ENCODE measurements around the gene PTCD1. TPM values are rescaled to one million over a fixed set of nuclear protein-coding genes. Genes with fewer than 3 reads are reported as not detected.
A peak's percentile ranks its signal among the peaks of the same experiment; 100 is the strongest.

Gene PTCD1
- total and polyA plus RNA-seq, 2 experiments from 2014 or later, result 12.2 to 13.4 TPM

DNA sequence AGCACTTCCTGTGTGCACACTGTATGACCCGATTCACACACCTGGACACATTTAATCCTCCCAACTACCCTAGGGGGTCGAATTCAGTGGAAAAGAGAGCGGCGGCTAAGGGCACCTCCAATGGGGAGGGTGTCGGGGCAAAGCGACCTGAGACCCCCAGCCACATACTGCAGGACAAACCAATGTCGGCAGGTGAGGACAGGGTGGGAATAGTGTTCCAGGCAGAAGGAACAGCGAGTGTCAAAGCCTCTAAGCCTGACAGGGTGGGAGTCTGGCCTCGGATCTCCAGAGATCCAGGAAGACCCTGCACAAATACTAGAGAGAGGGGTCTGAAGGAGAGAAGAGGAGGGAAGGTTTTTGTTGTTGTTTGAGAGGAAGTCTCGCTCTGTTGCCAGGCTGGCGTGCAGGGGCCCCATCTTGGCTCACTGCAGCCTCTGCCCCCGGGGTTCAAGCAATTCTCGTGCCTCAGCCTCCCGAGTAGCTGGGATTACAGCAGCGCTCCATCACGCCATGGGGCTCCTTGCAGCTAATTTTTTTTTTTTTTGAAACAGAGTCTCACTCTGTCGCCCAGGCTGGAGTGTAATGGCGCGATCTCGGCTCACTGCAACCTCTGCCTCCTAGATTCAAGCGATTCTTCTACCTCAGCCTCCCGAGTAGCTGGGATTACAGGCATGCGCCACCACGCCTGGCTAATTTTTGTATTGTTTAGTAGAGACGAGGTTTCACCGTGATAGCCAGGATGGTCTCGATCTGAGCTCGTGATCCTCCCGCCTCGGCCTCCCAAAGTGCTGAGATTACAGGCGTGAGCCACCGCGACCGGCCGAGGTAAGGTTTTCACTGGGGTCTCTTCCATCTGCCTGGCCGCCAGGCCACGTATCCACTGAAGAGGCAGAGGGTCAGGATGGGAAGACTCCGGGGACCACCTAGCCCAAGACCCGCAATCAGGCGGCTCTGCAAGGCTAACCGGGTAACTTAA lies 65.2 kb downstream of the PTCD1 start:
- TF ChIP-seq, protein P1, sequence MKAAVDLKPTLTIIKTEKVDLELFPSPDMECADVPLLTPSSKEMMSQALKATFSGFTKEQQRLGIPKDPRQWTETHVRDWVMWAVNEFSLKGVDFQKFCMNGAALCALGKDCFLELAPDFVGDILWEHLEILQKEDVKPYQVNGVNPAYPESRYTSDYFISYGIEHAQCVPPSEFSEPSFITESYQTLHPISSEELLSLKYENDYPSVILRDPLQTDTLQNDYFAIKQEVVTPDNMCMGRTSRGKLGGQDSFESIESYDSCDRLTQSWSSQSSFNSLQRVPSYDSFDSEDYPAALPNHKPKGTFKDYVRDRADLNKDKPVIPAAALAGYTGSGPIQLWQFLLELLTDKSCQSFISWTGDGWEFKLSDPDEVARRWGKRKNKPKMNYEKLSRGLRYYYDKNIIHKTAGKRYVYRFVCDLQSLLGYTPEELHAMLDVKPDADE (IDR thresholded peaks at IDR 0.05), result no peak
- TF ChIP-seq CREB1 (CRISPR knock-in tag; IDR thresholded peaks at IDR 0.05; ENCODE audit: low read depth), result no peak
- no peak for TF ChIP-seq EZH2phosphoT487 (IDR thresholded peaks at IDR 0.05; ENCODE audit: unreplicated experiment)
- TF ChIP-seq, protein P2, sequence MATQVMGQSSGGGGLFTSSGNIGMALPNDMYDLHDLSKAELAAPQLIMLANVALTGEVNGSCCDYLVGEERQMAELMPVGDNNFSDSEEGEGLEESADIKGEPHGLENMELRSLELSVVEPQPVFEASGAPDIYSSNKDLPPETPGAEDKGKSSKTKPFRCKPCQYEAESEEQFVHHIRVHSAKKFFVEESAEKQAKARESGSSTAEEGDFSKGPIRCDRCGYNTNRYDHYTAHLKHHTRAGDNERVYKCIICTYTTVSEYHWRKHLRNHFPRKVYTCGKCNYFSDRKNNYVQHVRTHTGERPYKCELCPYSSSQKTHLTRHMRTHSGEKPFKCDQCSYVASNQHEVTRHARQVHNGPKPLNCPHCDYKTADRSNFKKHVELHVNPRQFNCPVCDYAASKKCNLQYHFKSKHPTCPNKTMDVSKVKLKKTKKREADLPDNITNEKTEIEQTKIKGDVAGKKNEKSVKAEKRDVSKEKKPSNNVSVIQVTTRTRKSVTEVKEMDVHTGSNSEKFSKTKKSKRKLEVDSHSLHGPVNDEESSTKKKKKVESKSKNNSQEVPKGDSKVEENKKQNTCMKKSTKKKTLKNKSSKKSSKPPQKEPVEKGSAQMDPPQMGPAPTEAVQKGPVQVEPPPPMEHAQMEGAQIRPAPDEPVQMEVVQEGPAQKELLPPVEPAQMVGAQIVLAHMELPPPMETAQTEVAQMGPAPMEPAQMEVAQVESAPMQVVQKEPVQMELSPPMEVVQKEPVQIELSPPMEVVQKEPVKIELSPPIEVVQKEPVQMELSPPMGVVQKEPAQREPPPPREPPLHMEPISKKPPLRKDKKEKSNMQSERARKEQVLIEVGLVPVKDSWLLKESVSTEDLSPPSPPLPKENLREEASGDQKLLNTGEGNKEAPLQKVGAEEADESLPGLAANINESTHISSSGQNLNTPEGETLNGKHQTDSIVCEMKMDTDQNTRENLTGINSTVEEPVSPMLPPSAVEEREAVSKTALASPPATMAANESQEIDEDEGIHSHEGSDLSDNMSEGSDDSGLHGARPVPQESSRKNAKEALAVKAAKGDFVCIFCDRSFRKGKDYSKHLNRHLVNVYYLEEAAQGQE (IDR thresholded peaks at IDR 0.05; ENCODE audit: unreplicated experiment), result no peak
- TF ChIP-seq, protein P3, sequence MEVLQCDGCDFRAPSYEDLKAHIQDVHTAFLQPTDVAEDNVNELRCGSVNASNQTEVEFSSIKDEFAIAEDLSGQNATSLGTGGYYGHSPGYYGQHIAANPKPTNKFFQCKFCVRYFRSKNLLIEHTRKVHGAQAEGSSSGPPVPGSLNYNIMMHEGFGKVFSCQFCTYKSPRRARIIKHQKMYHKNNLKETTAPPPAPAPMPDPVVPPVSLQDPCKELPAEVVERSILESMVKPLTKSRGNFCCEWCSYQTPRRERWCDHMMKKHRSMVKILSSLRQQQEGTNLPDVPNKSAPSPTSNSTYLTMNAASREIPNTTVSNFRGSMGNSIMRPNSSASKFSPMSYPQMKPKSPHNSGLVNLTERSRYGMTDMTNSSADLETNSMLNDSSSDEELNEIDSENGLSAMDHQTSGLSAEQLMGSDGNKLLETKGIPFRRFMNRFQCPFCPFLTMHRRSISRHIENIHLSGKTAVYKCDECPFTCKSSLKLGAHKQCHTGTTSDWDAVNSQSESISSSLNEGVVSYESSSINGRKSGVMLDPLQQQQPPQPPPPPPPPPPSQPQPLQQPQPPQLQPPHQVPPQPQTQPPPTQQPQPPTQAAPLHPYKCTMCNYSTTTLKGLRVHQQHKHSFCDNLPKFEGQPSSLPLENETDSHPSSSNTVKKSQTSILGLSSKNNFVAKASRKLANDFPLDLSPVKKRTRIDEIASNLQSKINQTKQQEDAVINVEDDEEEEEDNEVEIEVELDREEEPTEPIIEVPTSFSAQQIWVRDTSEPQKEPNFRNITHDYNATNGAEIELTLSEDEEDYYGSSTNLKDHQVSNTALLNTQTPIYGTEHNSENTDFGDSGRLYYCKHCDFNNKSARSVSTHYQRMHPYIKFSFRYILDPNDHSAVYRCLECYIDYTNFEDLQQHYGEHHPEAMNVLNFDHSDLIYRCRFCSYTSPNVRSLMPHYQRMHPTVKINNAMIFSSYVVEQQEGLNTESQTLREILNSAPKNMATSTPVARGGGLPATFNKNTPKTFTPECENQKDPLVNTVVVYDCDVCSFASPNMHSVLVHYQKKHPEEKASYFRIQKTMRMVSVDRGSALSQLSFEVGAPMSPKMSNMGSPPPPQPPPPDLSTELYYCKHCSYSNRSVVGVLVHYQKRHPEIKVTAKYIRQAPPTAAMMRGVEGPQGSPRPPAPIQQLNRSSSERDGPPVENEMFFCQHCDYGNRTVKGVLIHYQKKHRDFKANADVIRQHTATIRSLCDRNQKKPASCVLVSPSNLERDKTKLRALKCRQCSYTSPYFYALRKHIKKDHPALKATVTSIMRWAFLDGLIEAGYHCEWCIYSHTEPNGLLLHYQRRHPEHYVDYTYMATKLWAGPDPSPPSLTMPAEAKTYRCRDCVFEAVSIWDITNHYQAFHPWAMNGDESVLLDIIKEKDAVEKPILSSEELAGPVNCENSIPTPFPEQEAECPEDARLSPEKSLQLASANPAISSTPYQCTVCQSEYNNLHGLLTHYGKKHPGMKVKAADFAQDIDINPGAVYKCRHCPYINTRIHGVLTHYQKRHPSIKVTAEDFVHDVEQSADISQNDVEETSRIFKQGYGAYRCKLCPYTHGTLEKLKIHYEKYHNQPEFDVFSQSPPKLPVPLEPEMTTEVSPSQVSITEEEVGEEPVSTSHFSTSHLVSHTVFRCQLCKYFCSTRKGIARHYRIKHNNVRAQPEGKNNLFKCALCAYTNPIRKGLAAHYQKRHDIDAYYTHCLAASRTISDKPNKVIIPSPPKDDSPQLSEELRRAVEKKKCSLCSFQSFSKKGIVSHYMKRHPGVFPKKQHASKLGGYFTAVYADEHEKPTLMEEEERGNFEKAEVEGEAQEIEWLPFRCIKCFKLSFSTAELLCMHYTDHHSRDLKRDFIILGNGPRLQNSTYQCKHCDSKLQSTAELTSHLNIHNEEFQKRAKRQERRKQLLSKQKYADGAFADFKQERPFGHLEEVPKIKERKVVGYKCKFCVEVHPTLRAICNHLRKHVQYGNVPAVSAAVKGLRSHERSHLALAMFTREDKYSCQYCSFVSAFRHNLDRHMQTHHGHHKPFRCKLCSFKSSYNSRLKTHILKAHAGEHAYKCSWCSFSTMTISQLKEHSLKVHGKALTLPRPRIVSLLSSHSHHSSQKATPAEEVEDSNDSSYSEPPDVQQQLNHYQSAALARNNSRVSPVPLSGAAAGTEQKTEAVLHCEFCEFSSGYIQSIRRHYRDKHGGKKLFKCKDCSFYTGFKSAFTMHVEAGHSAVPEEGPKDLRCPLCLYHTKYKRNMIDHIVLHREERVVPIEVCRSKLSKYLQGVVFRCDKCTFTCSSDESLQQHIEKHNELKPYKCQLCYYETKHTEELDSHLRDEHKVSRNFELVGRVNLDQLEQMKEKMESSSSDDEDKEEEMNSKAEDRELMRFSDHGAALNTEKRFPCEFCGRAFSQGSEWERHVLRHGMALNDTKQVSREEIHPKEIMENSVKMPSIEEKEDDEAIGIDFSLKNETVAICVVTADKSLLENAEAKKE (CRISPR knock-in tag; IDR thresholded peaks at IDR 0.05), result no peak
- peak overlapping the region; percentile 87 for H3K4me2 ChIP-seq
- Mint-ChIP-seq H3K27me3 (ENCODE audit: insufficient read depth, low read depth, poor library complexity) (peaks cover 14% of the 10 kb centered on the region), H3K27ac (no peak overlapping the region; the same call in 1 of the 2 replicates), H3K36me3 (ENCODE audit: low read depth) (peaks cover 7% of the 10 kb centered on the region), H3K4me1 (peaks cover 3% of the 10 kb centered on the region; the same call in 1 of the 3 replicates), H3K4me3 (peak overlapping the region; percentile 77), H3K9me3 (no peaks in the 10 kb centered on the region)
- ATAC-seq (peak; percentile 2; the same call in 1 of the 3 replicates), DNase-seq (ENCODE audit: low spot score) (no peak)
- H3K79me2 ChIP-seq (replicated peaks; ENCODE audit: insufficient read depth), result peaks cover 14% of the 10 kb centered on the region
- no peaks in the 10 kb centered on the region for H3K27me3 ChIP-seq (ENCODE audit: insufficient read depth)
- peak overlapping the region; percentile 90 for H3K4me3 ChIP-seq
- H3F3A ChIP-seq (replicated peaks; ENCODE audit: low read depth), result 0 out of 2 replicates have a peak, but pooled peaks cover 6% of the 10 kb centered on the region
- H3K9me2 ChIP-seq (ENCODE audit: insufficient read depth), result no peaks in the 10 kb centered on the region
- no peak overlapping the region for H3K27ac ChIP-seq (ENCODE audit: low read depth)
- no peaks in the 10 kb centered on the region for H3K36me3 ChIP-seq (ENCODE audit: insufficient read depth)
- H2AFZ ChIP-seq, result peak overlapping the region; percentile 87
- peaks cover 15% of the 10 kb centered on the region for H4K20me1 ChIP-seq (replicated peaks; ENCODE audit: insufficient read depth)
- H3K4me1 ChIP-seq (ENCODE audit: insufficient read depth), result no peaks in the 10 kb centered on the region

Measured in GM23338 (cell line).